GM18873 (cell line): ENCODE results near the gene CDK2AP2.
A peak's percentile ranks its signal among the peaks of the same experiment; 100 is the strongest.
"Not testable (repeated sequence)": the region's sequence is repeated elsewhere in the genome, so short reads cannot be mapped to it uniquely, and the experiment has no call there.

ENCODE experiments used
- ATAC-seq: cut with Tn5 transposase; IDR thresholded peaks from one replicate; pipeline ENCODE4 v1.9.1; 2021; ENCODE audit warnings: mild to moderate bottlenecking, moderate library complexity, moderate number of reproducible peaks; ENCODE audit not compliant: unreplicated experiment, low FRiP score

Gene CDK2AP2

DNA sequence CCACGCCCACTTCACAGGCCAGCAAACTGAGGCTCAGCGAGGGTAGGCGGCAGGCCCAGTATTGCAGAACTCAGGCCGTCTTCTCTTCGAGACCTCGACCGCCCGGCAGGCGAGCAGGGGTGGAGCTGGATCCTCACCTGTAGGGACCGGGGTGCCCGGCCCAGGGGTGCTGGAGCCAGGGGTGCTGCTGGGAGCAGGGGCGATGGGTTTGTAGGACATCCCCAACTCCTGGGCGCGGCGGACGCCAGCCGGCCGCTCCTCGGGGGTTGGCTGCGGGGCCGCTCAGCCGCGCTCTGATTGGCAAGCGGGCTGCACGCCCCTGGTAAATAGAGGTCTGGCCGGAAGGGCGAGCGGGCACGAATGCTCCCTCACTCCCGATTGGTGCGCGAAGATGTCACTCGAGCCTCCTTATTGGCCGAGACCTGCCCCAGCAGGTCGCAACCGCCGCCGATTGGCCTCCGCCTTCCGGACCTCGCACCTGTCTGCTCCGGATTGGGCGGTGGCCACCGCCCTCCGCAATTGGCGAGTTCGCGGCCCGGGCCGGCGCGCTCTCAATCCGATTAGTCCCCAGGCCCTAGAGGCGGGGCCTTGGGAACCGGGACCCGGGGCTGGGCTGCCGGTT, at the start of gene CDK2AP2:
Gene CDK2AP2 (minus strand): TSS at position 299 of the 622 bp plus-strand sequence. CDS start 80 bp downstream, at position 219.
- ATAC-seq: peak; percentile 70

DNA sequence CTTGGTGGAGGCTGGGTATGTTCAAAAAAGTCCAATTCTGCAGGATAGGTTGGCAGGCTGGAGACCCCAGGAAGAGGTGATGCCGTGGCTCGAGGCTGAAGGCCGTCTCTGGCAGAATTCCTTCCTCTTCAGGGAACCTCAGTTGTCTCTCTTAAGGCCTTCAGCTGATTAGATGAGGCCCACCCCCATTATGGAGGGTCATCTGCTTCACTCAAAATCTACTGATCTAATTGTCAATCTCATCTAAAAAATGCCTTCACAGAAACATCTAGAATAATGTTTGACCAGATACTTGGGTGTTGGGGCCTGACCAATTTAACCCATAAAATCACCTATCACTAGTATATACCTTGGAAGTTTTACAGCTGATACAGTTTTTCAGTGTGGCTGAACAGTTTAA, 48.3 kb upstream of the CDK2AP2 start:
- ATAC-seq: no peak

GRCh38 chr11:67551697-67552096, 43.7 kb upstream of the CDK2AP2 start:
- not testable (repeated sequence) for ATAC-seq

DNA sequence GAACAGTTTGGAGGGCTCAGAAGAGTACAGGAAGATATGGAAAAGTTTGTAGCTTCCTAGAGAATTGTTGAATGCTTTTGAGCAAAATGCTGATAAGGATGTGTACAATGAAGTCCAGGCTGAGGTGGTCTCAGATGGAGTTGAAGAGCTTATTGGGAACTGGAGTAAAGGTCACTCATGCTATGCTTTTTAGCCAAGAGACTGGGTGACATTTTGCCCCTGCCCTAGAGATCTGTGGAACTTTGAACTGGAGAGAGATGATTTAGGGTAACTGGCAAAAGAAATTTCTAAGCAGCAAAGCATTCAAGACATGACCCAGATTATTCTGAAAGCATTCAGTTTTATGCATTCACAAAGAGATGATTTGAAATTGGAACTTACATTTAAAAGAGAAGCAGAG, 43.2 kb upstream of the CDK2AP2 start:
- ATAC-seq: no peak

GRCh38 chr11:67548555-67549110, 40.7 kb upstream of the CDK2AP2 start:
- no peak for ATAC-seq

- ATAC-seq: not testable (repeated sequence)
These were observed 40.1 kb upstream of the CDK2AP2 start for GRCh38 chr11:67548112-67548511.

DNA sequence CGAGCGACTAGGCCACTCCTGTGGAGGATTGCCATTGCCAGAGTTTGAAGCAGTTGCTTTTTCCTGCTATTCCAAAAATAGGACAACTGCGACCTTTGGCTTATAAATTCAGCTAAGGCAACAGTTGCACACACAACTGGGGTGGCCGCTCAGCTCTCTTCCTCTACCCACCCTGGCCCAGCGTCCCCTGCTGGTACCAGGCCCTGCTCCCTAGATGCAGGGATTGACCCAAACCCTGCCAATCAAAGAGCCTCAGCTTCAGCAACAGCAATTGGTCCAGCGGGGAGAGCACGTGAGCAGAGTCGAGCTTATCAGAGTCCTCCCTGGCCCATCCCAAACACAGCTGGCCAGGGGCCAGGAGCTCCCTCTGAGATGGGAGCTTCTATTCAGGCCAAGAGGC, 37.3 kb upstream of the CDK2AP2 start:
- no peak for ATAC-seq

GRCh38 chr11:67544616-67545242, 36.8 kb upstream of the CDK2AP2 start:
- ATAC-seq: no peak

GRCh38 chr11:67543585-67543984, 35.6 kb upstream of the CDK2AP2 start:
- no peak for ATAC-seq

DNA sequence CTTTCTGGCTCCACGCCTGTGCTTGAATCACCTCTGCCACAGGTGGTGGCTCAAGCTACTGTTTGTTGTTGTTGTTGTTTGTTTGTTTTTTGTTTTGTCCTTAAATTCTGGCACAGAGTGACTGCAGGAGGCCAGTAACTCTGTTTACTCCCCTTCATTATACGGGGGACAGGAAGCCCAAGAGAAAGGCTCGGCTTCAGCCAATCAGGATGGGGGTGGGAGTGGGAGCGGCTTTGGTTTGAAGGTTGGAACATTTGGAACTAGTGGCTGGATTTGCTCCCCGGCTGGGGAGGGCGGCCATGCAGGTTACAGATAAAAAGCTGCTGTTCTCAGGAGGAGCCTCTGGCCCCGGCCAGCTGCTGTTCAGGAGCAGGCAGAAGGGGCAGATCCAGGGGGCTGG, 35.0 kb upstream of the CDK2AP2 start:
- ATAC-seq: no peak

- ATAC-seq: no peak
These were observed 34.2 kb upstream of the CDK2AP2 start for GRCh38 chr11:67542169-67542568.

DNA sequence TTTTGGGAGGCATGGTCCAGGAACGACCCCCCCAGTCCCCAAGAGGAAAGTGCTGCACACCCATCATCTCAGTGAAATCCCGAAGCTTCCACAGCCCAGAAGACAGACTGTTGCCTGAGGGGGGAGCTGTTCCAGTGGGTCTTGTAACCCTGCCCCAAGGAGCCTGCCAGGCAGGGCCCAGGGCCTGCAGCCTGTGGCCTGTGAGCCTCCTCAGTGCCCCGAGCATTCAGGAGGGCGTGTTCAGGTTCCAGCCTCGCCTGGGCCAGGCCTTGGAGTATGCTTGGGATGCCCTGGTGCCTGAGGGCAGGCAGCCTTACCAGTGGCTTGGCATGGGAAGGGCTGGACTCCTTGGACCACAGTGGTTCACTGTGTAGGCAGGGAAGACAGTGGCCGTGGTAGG, 33.2 kb upstream of the CDK2AP2 start:
- no peak for ATAC-seq

GRCh38 chr11:67539550-67539949, 31.6 kb upstream of the CDK2AP2 start:
- no peak for ATAC-seq

DNA sequence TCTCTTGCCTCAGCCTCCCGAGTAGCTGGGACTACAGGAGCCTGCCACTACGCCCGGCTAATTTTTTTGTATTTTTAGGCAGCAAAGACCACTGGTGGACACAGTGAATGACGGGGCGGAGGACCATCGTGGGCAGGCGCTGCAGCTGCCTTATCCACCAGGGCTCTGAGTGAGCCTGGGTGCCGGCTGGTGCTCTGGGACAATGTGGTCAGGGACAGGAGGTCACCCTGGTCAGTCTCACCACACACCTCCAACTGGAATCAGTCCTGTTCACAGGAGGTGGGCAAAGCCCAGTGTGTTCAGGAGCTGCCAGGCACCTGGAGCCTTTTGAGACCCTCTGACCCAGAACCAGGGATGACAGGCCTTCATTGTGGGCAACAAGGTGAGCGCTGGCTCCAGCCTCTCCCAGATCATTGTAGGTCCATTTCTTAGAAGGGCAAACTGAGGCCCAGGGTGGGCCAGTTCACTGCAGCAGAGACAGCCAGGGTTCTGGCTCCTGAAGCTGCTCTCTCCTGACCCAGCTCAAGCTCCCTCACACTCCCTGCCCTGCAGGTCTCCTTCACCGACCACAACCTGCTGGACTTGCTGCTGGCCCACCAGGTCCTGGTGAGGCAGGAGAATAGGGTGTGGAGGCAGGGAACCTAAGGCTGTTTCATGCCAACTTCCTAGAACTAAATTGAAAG, 31.0 kb upstream of the CDK2AP2 start:
- ATAC-seq: no peak

GRCh38 chr11:67538306-67538705, 30.3 kb upstream of the CDK2AP2 start:
- ATAC-seq: no peak

GRCh38 chr11:67535561-67535960, 27.6 kb upstream of the CDK2AP2 start:
- ATAC-seq: no peak

DNA sequence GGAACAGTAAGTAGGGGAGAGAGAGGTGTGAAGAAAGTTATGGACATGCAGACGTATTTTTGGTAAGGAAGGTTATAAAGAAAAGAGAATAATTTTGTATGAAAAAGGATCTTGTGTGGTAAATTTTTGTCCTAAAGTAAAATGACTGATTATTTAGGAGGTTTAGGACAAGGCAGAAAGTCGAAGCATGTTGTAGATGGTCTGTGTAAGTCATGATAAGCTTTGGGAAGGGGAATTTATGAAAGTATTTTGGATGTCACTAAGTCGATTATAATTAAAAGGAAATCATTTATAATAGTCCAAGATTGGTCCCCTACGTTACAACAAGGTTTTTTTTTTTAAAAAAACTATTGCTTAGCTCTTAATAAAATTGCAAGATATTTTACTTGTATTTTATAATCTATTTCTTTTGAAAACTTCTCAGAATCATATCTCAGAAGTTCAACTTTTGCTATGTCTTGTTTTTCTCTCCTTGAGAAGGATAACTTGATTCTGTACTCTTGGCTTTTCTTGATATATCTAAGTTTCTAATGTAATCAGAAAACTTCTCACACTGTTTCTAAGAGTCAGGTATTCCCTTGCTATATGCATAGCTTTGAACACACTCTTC, 26.2 kb upstream of the CDK2AP2 start:
- no peak for ATAC-seq

DNA sequence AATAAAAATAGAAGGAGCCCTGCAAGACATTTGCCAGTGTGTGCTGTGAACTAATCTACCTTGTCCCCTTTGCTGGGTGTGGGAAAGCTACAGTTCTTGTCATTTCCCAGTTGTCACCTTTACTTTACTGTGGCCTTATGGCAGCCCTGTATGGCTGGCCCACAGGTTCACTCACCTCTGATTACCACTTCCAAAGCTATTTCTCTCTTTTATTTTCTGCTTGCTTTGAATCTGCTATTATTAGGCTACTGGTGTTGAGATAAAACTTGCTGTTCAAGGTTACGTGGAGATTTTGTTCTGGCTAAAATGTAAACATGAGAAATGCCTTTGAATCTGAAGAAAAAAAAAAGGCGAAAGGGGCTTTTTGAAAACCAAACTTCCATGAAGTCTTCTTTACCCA, 24.9 kb upstream of the CDK2AP2 start:
- ATAC-seq: no peak

DNA sequence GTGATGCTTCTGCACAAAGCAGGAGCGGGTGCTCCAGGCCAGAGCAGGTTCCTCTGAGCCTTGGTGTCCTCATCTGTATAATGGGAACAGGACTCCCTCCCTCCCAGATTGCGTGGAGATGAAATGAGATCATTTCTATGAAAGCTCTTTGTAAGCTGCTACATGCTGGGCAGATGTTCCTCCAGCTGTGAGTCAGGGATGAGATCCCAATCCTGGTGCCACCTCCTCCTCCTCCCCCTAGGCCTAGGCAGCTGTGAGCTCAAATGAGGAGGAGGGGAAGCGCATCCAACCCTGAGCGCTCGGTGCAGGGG, 22.3 kb upstream of the CDK2AP2 start:
- no peak for ATAC-seq

DNA sequence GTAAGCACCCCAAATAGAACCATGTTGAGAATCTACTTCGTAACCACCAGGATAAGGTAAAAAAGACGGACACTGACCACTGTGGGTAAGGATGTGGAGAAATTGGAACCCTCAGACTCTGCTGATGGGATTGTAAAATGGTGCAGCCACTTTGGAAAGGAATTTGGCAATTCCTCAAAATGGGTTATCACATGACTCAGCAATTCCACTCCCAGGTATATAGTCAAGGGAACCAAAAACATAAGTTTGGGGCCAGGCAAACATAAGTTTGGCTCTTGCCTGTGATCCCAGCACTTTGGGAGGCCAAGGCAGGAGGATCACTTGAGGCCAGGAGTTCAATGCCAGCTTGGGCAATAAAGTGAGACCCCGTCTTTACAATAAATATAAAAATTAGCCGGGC, 20.4 kb upstream of the CDK2AP2 start:
- ATAC-seq: no peak

DNA sequence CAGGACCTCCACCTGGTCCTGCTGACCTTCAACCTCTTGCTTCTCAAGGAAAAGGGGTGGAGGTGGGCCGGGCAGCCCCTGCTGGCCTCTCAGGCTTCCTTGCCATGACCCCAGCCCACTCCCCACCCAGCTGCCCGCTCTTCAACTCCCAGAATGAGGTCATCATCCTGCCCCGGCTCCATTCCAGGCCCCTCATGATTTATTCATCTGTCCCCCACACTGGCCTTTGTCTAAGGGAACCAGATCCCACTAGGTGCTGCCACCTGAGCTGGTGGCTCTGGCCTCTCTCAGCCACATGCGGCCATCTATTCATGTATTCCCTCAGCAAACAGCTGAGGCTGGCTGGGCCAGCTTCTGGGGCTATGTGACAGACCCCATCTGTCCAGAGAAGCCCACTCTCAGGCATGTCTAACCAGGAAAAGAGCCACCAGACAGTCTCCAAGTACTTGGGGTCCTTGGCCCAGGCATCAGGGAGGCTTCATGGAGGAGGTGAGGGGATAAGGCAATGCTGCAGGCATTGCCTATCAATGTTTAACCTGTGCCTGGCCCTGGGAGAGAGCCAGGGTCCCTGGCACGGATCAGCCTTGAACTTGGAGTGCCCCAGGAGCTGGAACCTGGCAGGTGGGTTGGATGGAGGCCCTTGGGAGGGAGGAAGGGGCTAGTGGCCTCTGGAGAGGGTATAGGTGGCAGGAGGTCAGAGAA, 17.5 kb upstream of the CDK2AP2 start:
- ATAC-seq: no peak
